ENCODE measurements around the gene BZW2. TPM values are rescaled to one million over a fixed set of nuclear protein-coding genes. Genes with fewer than 3 reads are reported as not detected.

Gene BZW2
- total and polyA plus RNA-seq, 8 donors = 25.5 to 110 (median 67.3) TPM

- DNase-seq = peak; percentile 37 to 85
- H3K4me1 ChIP-seq = peaks cover 0 to 4% (median 0%) of the 10 kb centered on the region in 4 donors
- H3K4me3 ChIP-seq = no peak overlapping the region
- no peaks in the 10 kb centered on the region for H3K9me3 ChIP-seq
- TF ChIP-seq POLR2A (IDR thresholded peaks at IDR 0.05) = no peak
- TF ChIP-seq, protein P1, sequence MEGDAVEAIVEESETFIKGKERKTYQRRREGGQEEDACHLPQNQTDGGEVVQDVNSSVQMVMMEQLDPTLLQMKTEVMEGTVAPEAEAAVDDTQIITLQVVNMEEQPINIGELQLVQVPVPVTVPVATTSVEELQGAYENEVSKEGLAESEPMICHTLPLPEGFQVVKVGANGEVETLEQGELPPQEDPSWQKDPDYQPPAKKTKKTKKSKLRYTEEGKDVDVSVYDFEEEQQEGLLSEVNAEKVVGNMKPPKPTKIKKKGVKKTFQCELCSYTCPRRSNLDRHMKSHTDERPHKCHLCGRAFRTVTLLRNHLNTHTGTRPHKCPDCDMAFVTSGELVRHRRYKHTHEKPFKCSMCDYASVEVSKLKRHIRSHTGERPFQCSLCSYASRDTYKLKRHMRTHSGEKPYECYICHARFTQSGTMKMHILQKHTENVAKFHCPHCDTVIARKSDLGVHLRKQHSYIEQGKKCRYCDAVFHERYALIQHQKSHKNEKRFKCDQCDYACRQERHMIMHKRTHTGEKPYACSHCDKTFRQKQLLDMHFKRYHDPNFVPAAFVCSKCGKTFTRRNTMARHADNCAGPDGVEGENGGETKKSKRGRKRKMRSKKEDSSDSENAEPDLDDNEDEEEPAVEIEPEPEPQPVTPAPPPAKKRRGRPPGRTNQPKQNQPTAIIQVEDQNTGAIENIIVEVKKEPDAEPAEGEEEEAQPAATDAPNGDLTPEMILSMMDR (IDR thresholded peaks at IDR 0.05) = peak in 5 of 7 experiments; percentile 26 to 68 (median 56)
- no peak for TF ChIP-seq EP300 (IDR thresholded peaks at IDR 0.05)
- 55 to 72% (median 65%) methylated on average over 4 of the region's 4 CpGs for WGBS, 5 donors
- intact Hi-C loops (cut with DNase I; ENCODE audit: low total_unique reads) = no loop called here
- H3K36me3 ChIP-seq = peaks cover 25 to 93% (median 91%) of the 10 kb centered on the region in 4 donors
- H3K27ac ChIP-seq = no peak overlapping the region
- no peaks in the 10 kb centered on the region for H3K27me3 ChIP-seq
Measured at GRCh38 chr7:16695621-16696237, 49.7 kb downstream of the BZW2 start.

DNA sequence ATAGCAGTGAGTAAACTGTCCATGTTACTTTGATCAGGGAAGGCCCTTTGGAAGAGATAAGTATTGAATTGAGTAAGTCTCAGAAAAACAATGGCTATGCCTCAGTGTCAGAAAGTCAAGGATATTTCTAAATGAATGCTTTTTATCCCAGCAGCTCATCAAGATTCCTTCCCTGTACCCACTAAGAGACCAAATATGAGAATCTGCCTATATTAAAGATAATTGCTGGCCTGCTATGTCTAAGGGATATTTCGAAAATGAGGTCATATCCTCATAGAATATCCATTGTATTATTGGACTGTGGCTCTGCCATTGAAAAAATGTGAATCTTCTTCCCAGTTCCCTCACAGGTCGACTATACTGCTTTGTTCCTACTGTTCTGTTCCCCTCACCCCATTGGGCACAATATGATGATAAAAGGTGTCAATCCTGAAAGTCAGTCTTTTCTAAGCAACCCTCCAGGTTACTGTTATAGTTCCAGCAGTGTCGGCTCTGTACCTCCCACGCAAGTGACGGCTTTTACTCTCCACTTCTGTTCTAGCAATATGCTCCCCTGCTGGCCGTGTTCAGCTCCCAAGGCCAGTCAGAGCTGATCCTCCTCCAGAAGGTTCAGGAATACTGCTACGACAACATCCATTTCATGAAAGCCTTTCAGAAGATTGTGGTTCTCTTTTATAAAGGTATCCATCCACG, 51.7 kb downstream of the BZW2 start:
- intact Hi-C loops (cut with DNase I; ENCODE audit: low total_unique reads) = no loop called here
- H3K4me3 ChIP-seq = no peak overlapping the region
- TF ChIP-seq POLR2A (IDR thresholded peaks at IDR 0.05) (no peak), EP300 (IDR thresholded peaks at IDR 0.05) (no peak), POLR2AphosphoS5 (IDR thresholded peaks at IDR 0.05) (no peak)
- TF ChIP-seq, protein P1 (IDR thresholded peaks at IDR 0.05) = no peak
- no peak overlapping the region for H3K27ac ChIP-seq
- H3K27me3 ChIP-seq = no peaks in the 10 kb centered on the region
- no peak for DNase-seq
- H3K4me1 ChIP-seq = no peaks in the 10 kb centered on the region
- no peaks in the 10 kb centered on the region for H3K9me3 ChIP-seq
- peaks cover 21 to 91% (median 86%) of the 10 kb centered on the region in 4 donors for H3K36me3 ChIP-seq
- WGBS, 5 donors = 92 to 95% (median 95%) methylated on average over 8 of the region's 8 CpGs

DNA sequence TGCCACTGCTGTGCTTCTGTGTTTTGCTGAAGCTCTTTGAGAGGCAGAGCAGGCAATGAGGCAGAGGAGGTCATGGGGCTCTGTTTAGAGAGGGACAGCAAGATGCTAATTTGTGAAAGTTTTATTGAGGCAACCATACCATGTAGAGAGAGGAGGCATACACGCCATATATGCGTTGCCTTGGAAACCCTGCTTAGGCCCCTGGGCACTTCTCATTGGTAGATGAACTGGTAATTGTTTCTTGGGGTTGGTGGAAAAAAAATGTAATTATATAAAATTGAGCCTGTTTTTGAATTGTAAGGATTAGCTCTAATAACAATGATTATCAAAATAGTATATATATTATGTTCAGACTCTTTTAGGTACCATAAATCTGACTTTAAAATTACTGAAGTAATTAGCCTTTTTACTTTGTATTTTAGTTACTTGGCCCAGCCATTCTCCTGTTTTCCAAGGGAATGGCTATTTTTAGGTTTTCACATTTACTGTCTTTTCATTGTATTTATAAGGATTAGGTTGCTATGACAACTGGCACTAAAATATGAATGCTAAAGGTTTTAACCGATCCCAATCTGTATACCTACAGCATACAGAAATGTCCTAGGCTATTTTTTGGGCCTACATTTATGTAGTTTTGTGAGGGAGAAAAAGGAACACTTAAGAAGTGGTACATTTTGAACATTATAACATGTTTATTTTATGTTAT, 52.4 kb downstream of the BZW2 start:
- DNase-seq = no peak
- TF ChIP-seq, protein P1 (IDR thresholded peaks at IDR 0.05) = no peak
- TF ChIP-seq POLR2A (IDR thresholded peaks at IDR 0.05) (no peak), EP300 (IDR thresholded peaks at IDR 0.05) (no peak), POLR2AphosphoS5 (IDR thresholded peaks at IDR 0.05) (no peak)
- Histone ChIP-seq H3K4me1 (no peaks in the 10 kb centered on the region), H3K9me3 (no peaks in the 10 kb centered on the region), H3K4me3 (no peak overlapping the region), H3K36me3 (peaks cover 21 to 88% (median 84%) of the 10 kb centered on the region in 4 donors), H3K27ac (no peak overlapping the region), H3K27me3 (no peaks in the 10 kb centered on the region)
- intact Hi-C loops (cut with DNase I; ENCODE audit: low total_unique reads) = no loop called here
- 84 to 90% (median 85%) methylated on average over 3 of the region's 3 CpGs for WGBS, 5 donors

GRCh38 chr7:16702441-16702840, 56.5 kb downstream of the BZW2 start:
- TF ChIP-seq POLR2A (IDR thresholded peaks at IDR 0.05) = no peak
- no peak for TF ChIP-seq EP300 (IDR thresholded peaks at IDR 0.05)
- TF ChIP-seq, protein P1 (IDR thresholded peaks at IDR 0.05) = no peak
- TF ChIP-seq POLR2AphosphoS5 (IDR thresholded peaks at IDR 0.05) = no peak
- H3K27ac ChIP-seq = no peak overlapping the region
- intact Hi-C loops (cut with DNase I; ENCODE audit: low total_unique reads) = no loop called here
- DNase-seq = peak in 1 of 2 donors; percentile 26
- no peak overlapping the region for H3K4me3 ChIP-seq
- H3K27me3 ChIP-seq = no peaks in the 10 kb centered on the region
- H3K36me3 ChIP-seq = peaks cover 21 to 83% (median 77%) of the 10 kb centered on the region in 4 donors
- no peaks in the 10 kb centered on the region for H3K9me3 ChIP-seq
- no peaks in the 10 kb centered on the region for H3K4me1 ChIP-seq

All from stomach (tissue), 9 donors.